HFFc6 (cell line): ENCODE data around the gene ZNF213. TPM values are rescaled to one million over a fixed set of nuclear protein-coding genes. Genes with fewer than 3 reads are reported as not detected.

Experiments used
- DNase-seq: peaks from one replicate; pipeline ENCODE4 v3.0.0-alpha.2; 2018
- H3K27ac Mint-ChIP-seq: 2 replicates; pipeline ENCODE4 v1.8.0; 2020; ENCODE audit warnings: mild to moderate bottlenecking, mixed read lengths
- H3K27me3 Mint-ChIP-seq: 2 replicates; pipeline ENCODE4 v1.8.0; 2021; ENCODE audit warnings: mild to moderate bottlenecking, moderate library complexity, mixed read lengths; ENCODE audit not compliant: insufficient read depth
- H3K36me3 Mint-ChIP-seq: 2 replicates; pipeline ENCODE4 v1.8.0; 2021; ENCODE audit warnings: low read depth, mixed read lengths
- H3K4me1 Mint-ChIP-seq: 2 replicates; pipeline ENCODE4 v1.8.0; 2020; ENCODE audit warnings: low read depth, mixed read lengths
- H3K4me3 Mint-ChIP-seq: 2 replicates; pipeline ENCODE4 v1.8.0; 2020; ENCODE audit warnings: mild to moderate bottlenecking, moderate library complexity, mixed read lengths
- H3K9me3 Mint-ChIP-seq: 2 replicates; pipeline ENCODE4 v1.8.0; 2020; ENCODE audit warnings: mild to moderate bottlenecking, mixed read lengths
- CTCF ChIP-seq: fragments of 200-600 bp; sonication (generic); IDR thresholded peaks from 2 replicates; pipeline ENCODE4 v1.5.0; 2021; ENCODE audit warnings: antibody characterized with exemption, mild to moderate bottlenecking
- total RNA-seq, 6 experiments: library from RNA; stranded (reverse); fragmentation: NEBNext Ultra II Directional; extraction: Animal tissue kit (Norgen Biotek cat#: 25700); gene quantifications; 2 replicates in 1 of 6; 3 replicates in 5 of 6; pipeline ENCODE4 v1.2.3, GENCODE V29; 2021

ZNF213 gene
- total RNA-seq, 6 experiments from 2014 or later: 5.9 to 7.3 (median 6.9) TPM

- no peak overlapping the region for H3K27ac Mint-ChIP-seq
- TF ChIP-seq CTCF: no peak
- DNase-seq: no peak
- no peaks in the 10 kb centered on the region for H3K36me3 Mint-ChIP-seq
- no peaks in the 10 kb centered on the region for H3K9me3 Mint-ChIP-seq
- H3K4me1 Mint-ChIP-seq: peaks cover 24% of the 10 kb centered on the region
- no peak overlapping the region for H3K4me3 Mint-ChIP-seq
- H3K27me3 Mint-ChIP-seq: peaks cover 18% of the 10 kb centered on the region
Observed at GRCh38 chr16:3099395-3099731, 35.5 kb upstream of the ZNF213 start.

GRCh38 chr16:3099732-3100499 lies 34.9 kb upstream of the ZNF213 start:
- peaks cover 24% of the 10 kb centered on the region for H3K4me1 Mint-ChIP-seq
- no peak for TF ChIP-seq CTCF
- H3K27me3 Mint-ChIP-seq: peaks cover 18% of the 10 kb centered on the region
- no peak overlapping the region for H3K27ac Mint-ChIP-seq
- peak; percentile 64 for DNase-seq
- H3K36me3 Mint-ChIP-seq: no peaks in the 10 kb centered on the region
- no peaks in the 10 kb centered on the region for H3K9me3 Mint-ChIP-seq
- peak overlapping the region; percentile 72 for H3K4me3 Mint-ChIP-seq

GRCh38 chr16:3101018-3101840 lies 33.6 kb upstream of the ZNF213 start:
- Mint-ChIP-seq H3K4me1 (peaks cover 30% of the 10 kb centered on the region), H3K27me3 (peaks cover 18% of the 10 kb centered on the region), H3K9me3 (no peaks in the 10 kb centered on the region), H3K36me3 (no peaks in the 10 kb centered on the region), H3K27ac (no peak overlapping the region), H3K4me3 (peak overlapping the region; percentile 52; the same call in 1 of the 2 replicates)
- DNase-seq: peak; percentile 9
- peak; percentile 82 for TF ChIP-seq CTCF

- Mint-ChIP-seq H3K27ac (no peak overlapping the region), H3K27me3 (peaks cover 18% of the 10 kb centered on the region), H3K9me3 (no peaks in the 10 kb centered on the region), H3K4me3 (peak overlapping the region; percentile 52; the same call in 1 of the 2 replicates), H3K4me1 (peaks cover 30% of the 10 kb centered on the region), H3K36me3 (no peaks in the 10 kb centered on the region)
- TF ChIP-seq CTCF: no peak
- no peak for DNase-seq
Observed at GRCh38 chr16:3101841-3102470, 32.9 kb upstream of the ZNF213 start.

GRCh38 chr16:3106205-3106928 lies 28.5 kb upstream of the ZNF213 start:
- Mint-ChIP-seq H3K27me3 (no peaks in the 10 kb centered on the region), H3K4me1 (peaks cover 16% of the 10 kb centered on the region), H3K9me3 (no peaks in the 10 kb centered on the region), H3K4me3 (peak overlapping the region; percentile 93), H3K27ac (peak overlapping the region; percentile 64; the same call in 1 of the 2 replicates), H3K36me3 (no peaks in the 10 kb centered on the region)
- TF ChIP-seq CTCF: no peak
- DNase-seq: peak; percentile 83
